GM21825 (cell line): Measurements from ENCODE around the gene HNF4A.
"Not testable (repeated sequence)": the region's sequence is repeated elsewhere in the genome, so short reads cannot be mapped to it uniquely, and the experiment has no call there.

Experiments used
- ATAC-seq: cut with Tn5 transposase; IDR thresholded peaks from one replicate; pipeline ENCODE4 v1.9.1; 2021; ENCODE audit warnings: mild to moderate bottlenecking, moderate library complexity; ENCODE audit not compliant: unreplicated experiment

Gene HNF4A

GRCh38 chr20:44355498-44356352 lies at the start of gene HNF4A:
HNF4A (plus strand) TSS chr20:44355699; CDS start chr20:44355805, 106 bp downstream.
- no peak for ATAC-seq

DNA sequence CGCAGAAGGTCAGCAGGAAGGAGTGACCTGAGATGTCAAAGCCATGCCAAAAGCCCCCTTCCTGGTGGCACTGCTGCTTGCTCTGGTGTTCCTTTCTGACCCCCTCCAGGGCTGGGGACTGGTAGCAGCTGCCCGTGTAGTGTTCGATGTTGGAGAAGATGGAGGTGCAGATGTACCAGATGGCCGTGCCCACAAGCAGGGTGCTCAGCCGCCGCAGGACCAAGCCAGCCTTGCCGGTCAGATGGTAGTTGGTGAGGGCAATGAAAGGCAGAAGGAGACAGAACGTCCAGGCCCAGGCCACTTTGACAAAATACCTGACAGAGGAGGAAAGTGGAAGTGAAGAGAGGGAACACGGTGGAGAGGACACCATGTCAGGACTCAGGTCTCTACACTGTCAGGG lies 48.6 kb upstream of the HNF4A start:
- ATAC-seq, result no peak

DNA sequence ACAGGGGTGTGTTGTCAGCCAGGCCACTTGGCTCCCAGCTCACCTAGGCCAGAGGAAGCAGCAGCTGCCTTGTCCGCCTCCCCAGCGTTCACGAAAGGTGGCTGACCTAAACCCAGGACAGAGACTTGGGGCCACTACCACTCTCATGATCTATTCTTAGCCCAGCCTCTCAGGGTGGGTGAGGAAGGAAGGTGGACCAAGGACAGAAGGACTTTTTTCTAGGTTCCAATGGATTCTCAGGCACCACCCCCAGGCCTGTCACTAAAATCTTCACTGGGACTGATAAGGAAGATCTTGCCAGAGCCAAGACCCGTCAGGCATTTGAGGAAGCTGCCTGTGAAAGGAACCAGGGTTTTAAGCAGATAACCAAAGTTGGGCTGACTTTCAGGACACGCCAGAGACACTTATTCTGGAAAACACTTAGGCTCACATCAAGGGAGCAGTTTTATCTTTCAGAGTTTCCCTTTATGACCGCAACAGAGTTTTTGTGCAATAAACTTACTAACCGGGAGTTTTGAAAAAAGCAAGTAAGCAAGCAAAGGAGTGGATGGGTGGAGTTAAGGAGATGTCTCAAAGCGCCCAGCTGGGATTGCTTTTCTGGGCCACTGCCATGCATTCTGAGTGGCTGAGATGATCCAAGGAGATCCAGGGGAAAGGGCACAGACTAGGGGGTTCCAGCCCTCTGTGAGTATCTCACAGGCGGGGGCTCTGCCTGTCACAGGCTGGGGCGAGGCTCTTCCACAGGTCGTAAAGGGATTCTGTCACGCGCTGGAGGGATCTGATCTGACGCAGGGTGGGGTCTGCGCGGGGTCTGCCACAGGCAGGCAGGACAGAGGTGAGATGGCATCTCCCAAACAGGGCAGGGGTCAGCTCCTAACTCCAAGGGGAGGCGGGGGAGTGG lies 45.5 kb upstream of the HNF4A start:
- ATAC-seq, result peak; percentile 6

DNA sequence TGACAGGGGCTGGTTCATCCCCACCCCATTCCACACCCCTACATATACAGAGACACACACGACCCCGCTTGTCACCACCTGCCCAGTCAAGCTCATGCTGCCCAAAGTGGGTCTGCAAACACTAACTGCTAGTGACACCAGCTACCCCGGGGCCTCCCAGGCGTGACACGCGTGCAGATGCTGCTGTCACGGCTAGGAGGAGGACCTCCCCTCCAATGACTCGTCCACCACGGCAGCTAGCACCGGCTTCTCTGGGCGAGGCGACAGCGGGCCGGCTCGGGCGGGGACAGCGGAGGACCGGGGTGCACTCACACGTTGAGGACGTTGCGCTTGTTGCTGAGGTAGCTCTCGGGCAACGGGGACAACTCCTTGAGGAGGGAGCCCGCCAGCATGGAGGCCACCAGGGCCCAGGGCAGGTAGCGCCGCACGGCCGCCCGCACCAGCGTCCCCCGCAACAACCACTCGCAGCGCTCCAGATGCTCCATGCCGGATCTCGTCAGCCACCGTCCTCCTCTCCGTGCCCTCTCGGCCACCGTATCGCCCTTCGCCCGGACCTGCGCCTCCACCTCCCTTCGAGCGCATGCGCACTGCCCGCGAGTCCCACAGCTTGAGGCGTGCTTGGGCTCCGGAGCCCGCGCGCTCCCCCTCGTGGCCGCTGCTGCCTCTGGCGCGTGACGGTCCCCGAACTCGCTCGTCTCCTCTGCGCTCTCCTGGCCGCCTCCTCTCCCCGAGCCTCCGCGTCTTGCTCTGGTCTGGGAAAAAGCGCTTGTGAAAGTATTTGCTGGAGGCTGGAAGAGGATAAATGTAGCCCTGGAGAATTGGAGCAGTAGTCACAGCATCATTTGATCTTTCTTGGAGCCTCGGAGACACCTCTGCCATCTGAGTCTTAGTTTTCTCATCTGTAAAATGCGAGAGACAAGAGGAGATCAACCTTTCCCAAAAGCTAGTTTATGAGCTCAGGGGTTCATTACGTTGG lies 44.5 kb upstream of the HNF4A start, which contains the start of gene FITM2:
Gene FITM2 (minus strand): TSS at position 539 of the 976 bp plus-strand sequence. CDS start 54 bp downstream, at position 485.
- ATAC-seq, result peak; percentile 88

DNA sequence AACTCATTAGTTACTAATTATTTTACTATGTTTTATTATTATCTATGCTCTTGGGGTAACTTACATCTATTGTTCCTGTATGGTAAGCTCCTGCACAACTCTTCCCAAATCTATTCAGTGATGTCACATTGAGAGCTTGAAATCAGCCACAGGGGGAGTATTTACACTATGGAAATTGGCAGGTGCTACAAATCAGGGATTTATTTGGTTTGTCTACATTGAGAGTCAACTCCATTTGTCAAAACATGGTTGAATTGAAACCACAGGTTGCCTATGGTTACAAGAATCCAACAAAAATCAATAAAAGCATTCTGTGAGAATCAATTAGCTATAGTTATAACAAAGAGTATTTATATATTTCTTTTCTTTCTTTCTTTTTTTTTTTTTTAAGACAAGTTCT lies 40.6 kb upstream of the HNF4A start:
- ATAC-seq, result no peak

DNA sequence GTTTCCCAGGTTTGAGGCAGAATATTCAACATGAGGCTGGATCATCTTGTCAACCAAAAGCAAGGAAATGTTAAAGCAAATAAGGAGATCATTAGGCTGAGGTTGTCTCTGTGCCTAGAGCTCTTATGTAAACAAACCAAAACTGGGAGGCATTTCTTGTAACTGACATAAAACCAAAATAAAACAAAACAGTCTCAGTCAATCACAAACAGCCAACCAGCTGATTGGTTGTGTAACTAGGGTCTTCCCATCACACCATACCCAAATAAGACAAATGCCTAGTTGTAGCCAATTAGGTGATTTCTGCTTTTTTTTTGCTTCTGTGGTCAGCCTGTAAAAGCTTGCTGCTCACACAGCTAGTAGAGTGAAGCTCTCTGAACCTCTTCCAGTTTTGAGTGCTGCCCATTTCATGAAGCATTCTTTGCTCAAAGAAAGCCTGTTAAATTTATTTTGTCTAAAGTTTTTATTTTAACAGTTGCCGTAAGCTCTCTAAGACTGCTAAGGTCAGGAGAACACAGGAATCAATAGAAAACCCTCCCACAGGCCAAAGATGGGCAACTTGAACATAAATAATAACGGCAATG lies 35.6 kb upstream of the HNF4A start:
- no peak for ATAC-seq

DNA sequence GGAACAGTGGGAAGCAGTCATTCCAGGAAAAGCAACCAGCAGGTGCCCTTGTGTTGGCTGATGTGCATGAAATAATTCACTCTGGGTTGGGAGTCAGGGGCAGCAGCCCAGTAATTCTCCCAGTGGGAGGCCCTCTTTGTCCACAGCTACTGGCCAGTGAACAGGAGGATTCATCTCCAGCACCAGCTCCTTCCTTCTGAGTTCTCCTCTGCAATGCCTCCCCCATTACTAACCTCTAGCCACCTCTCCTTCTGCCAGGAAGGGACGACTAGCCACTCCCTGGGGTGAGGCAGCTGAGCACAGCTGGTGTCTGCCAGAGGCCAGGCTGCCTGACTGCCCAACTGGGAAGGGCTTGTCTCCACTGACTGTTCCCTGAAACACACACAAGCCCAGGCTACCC lies 31.2 kb upstream of the HNF4A start:
- ATAC-seq, result no peak

DNA sequence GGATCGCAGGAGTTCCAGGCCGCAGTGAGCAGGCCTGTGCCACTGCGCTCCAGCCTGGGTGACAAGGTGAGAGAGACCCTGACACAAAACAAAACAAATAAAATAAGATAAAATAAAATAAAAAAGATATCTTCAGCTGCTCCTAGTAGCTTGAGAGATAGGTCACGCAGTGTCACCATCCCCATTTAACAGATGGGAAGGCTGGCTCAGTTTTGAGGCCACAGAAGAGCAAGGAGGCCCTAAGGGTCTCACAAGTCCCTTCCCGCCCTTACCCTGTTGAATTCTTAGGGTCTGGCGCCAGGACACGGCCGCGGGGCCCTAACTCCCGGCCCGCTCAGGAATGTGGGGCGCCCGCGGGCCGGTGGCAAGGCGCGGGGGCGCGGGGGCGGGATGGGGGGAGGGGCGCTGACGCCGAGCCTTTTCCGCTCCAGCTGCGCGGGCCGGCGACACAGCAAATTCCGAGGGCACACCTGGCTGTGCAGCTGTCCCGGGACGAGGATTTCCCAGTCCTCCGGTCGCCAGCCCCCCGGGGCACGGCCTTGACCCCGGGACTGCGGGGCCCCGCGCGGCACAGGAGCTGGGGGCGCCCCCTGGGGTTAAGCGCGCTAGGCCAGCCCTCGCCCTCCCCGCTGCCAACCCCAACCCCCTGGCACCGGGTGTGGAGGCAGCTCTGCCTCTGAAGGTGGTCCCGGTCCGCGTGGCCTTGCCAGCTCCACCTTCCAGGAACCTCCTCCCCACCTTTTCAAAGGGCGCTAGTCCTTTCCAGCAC lies 28.9 kb upstream of the HNF4A start:
- no peak for ATAC-seq

- ATAC-seq, result not testable (repeated sequence)
Measured at GRCh38 chr20:44327748-44328147, 27.8 kb upstream of the HNF4A start.

DNA sequence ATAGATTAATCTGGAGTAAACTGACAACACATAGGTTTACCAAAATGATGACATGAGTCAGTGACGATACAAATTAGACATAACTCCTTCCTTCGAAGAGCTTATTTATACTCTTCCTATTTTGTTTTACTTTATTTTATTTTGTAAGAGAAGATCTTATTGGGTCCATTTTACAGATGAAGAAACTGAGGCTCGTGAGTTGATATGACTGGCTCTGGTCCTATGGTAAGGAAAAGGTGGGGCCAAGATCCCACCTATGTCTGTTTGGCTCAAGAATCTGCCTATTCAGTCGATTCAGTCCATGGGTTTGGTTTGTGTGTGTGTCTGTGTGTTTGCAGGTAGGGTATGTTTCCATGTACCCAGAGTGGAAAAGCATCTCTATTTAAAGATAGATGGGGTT lies 27.1 kb upstream of the HNF4A start:
- ATAC-seq, result no peak

DNA sequence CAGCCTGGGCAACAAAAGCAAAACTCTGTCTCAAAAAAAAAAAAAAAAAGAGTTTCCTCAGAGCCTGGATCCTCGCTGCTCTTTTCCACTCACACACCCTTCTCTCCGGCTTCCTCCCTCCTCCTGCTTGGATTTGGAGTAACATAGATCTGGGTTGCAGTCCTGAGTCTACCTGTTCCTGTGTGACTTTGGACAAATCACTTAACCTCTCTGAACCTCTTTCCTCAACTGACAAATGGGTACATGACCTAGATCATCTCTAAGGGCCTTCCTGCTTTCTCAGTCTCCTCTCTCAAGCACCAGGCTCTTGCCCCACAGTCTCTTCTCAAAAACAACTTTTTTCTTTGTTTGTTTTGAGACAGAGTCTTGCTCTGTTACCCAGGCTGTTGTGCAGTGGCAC lies 24.3 kb upstream of the HNF4A start:
- no peak for ATAC-seq

DNA sequence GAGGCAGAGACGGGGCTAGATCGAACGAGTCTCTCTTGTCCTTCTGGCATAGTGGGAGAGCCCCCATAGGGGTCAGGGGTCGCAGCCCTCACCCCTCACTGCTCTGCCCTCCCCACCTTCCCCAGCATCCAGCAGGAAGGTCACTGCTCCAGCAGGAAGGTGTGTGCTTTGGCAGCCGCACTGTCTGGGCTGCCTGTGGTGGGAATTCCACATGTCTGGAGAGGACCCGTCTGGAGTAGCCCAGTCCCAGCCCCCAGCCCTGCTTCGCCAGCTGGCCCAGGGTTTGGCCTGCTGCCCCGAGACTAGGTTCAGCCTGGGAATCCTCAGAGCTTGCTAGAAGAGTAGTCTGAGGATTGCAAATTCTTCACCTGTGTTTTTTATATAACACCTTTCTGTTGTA lies 21.2 kb upstream of the HNF4A start:
- ATAC-seq, result no peak

DNA sequence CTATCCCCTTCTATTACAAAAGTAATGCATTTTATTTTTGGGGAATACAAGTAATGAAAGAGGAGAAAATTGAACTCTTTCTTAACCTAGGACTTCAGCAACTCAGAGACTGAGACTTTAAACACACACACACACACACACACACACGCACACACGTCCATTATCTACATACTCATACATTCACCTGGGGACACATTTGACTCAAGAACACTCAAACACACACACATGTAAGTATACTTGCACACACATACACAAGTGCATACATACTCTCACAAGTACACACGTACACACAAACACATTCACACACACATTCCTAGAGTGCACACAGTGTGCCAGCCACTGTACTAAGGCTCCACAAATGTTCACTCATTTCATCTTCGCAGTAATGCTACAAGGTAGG lies 20.8 kb upstream of the HNF4A start:
- no peak for ATAC-seq

DNA sequence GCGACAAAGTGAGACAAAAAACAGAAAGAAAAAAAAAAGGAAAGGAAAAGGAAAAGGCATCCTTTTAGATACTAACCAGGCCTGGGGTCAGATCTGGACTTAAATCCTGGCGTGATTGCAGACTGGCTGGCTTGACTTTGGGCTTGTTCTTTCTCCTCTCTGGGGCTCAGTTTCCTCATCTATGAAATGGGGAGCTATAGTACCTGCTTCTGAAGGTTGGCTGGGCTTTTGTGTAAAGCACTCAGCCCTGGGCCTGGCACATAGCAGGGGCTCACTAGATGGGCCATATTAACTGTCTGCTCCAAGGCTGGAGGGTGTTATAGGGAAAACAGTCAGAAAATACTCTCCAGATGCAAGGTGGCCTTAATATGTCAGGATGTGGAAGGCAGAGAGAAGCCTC lies 19.8 kb upstream of the HNF4A start:
- no peak for ATAC-seq

- ATAC-seq, result no peak
Measured at GRCh38 chr20:44336086-44336485, 19.4 kb upstream of the HNF4A start.

DNA sequence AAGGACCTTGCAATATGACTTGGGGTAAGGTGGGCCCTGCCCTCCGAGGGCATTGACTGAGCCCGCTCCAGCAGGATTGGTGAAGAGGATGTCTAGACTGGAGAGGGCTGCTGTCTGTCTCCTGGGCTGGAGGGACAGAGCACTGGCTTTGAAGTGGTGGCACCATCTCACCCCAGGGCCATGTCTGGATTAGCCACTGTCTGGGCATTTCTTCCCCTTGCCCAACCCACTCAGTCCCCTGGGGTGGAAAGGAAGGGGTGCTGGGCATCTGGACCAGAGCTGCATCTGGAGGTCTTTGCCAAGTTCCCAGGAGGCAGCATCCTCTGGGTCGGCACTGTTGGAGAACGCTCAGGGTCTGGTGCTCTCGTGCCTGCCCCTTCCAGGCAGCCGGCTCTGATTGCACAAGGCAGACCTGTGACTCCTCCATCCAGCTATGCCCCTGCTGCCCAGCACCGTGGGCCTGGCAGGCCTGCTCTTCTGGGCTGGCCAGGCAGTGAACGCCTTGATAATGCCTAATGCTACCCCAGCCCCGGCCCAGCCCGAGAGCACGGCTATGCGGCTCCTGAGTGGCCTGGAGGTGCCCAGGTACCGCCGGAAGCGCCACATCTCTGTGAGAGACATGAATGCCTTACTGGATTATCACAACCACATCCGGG lies 18.6 kb upstream of the HNF4A start, which contains the start of gene R3HDML:
Gene R3HDML (plus strand): TSS at position 319 of the 656 bp plus-strand sequence. CDS start 115 bp downstream, at position 434.
- ATAC-seq, result no peak

- no peak for ATAC-seq
Measured at GRCh38 chr20:44342248-44342647, 13.3 kb upstream of the HNF4A start.

GRCh38 chr20:44343162-44343675 lies 12.3 kb upstream of the HNF4A start:
- ATAC-seq, result no peak

- ATAC-seq, result no peak
Measured at GRCh38 chr20:44344723-44345122, 10.8 kb upstream of the HNF4A start.
